SK-N-SH (cell line): ENCODE data around the gene LRRC3C.
"Not testable (repeated sequence)": the region's sequence is repeated elsewhere in the genome, so short reads cannot be mapped to it uniquely, and the experiment has no call there.

Experiments
- CTCF ChIP-seq: fragments of 200-600 bp; sonication (generic); IDR thresholded peaks from 2 replicates; pipeline ENCODE4 v1.6.1; 2017; ENCODE audit warnings: antibody characterized with exemption, mild to moderate bottlenecking, moderate library complexity
- EZH2phosphoT487 ChIP-seq: fragments of 200-600 bp; sonication (generic); IDR thresholded peaks from 2 replicates; pipeline ENCODE4 v1.6.1; 2017; ENCODE audit warnings: low read depth, mixed run types, mild to moderate bottlenecking, antibody characterized with exemption, moderate library complexity, borderline replicate concordance
- FOXJ3 ChIP-seq: sonication (generic); formaldehyde crosslinking; IDR thresholded peaks from 2 replicates; pipeline ENCODE4 v1.5.1; 2020; ENCODE audit warnings: mild to moderate bottlenecking, missing genetic modification reagents
- MXI1 ChIP-seq: IDR thresholded peaks from 2 replicates; pipeline ENCODE4 v1.6.1; 2012; ENCODE audit warnings: mild to moderate bottlenecking, low read depth, low read length, improper control_type of control experiment
- POLR2AphosphoS5 ChIP-seq: IDR thresholded peaks from 2 replicates; pipeline ENCODE4 v1.6.1; 2012; ENCODE audit warnings: low read depth, low read length
- RFX5 ChIP-seq: IDR thresholded peaks from 2 replicates; pipeline ENCODE4 v1.6.1; 2012; ENCODE audit warnings: mild to moderate bottlenecking, improper control_type of control experiment, low read length
- SMC3 ChIP-seq: IDR thresholded peaks from 2 replicates; pipeline ENCODE4 v1.6.1; 2012; ENCODE audit warnings: low read depth, low read length, improper control_type of control experiment
- TAF1 ChIP-seq: IDR thresholded peaks from 2 replicates; pipeline ENCODE4 v1.6.1; 2012; ENCODE audit warnings: low read depth, mild to moderate bottlenecking, low read length, moderate library complexity, borderline replicate concordance

- not testable (repeated sequence) for TF ChIP-seq TAF1; SMC3; POLR2AphosphoS5; MXI1; CTCF; RFX5; EZH2phosphoT487; FOXJ3 (CRISPR knock-in tag)
These were observed 25.5 kb upstream of the LRRC3C start for GRCh38 chr17:39902027-39902426.
